ENCODE data around the gene FAM168A.
A peak's percentile ranks its signal among the peaks of the same experiment; 100 is the strongest.

The FAM168A gene, protein sequence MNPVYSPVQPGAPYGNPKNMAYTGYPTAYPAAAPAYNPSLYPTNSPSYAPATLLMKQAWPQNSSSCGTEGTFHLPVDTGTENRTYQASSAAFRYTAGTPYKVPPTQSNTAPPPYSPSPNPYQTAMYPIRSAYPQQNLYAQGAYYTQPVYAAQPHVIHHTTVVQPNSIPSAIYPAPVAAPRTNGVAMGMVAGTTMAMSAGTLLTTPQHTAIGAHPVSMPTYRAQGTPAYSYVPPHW

DNA sequence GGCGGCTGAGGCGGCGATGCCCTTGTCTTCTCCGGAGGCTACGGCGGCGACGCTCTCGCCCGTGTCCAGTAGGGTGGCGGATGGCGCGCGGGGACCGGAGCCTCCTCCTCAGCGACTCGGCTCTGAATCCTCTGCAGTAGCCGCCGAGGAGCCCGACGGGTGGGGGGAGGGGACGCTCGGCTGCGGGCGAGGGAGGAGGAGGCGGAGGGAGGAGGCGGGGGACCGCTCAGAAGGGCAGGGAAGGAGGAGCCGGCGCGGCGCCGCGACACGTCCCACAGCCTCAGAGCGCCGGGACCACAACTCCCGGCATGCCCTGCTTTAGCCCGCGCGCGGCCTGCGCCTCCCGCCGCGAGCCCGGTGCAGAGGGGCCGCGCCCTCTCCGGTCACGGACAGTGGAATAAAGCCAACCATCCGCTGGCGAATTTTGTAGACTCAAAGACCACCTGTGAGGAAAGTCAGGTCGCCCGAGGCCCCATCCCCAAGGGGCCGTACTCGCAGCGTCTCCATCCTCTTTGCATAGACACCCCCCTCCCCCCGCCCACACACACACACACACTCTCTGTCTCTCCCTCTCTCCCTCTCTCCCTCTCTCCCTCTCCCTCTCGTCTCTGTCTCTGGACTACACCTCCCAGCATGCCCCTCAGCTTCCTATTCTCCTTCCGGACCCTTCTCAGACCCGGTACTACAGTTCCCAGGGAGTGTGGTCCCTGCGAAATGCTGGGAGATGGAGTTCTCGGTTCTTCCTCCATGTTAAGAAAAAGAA lies at the start of gene FAM168A:
Gene FAM168A, minus strand, starts transcription at position 157 of the 763 bp plus-strand sequence. CDS start 129,638 bp downstream, outside the sequence.
- peak; percentile 92 for DNase-seq (ENCODE audit: low read depth)

DNA sequence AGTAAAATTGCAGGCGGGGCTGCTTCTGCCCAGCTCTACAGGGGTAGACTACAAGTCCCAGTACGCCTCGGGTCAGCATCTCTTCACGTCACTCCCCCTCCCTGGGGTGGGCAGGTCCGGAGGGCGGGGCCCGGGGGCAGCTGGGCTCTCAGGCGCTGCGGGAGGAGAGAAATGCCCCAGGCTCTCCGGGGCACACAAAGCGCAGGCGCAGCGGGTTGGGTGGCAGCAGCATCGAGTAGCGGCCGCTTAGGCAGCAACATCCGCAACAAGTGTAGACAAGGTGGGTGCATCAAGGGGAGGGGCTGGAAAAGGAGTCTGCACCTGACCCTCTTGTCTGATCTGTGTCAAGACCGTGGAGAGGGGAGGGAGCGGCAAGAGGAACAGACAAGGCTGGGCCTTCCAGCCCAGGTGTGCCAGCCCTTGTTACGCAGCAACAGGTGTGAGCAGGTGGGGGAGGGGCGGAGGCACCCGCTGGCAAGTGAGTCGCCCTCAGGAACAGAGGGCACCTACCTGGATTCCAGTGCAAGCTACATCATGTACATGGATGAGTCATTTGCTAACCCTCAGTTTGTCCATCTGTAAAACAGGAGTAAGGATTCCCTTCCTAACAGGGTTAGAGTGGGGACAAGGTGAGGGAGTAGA lies 49.7 kb upstream of the FAM168A start:
- no peak for DNase-seq (ENCODE audit: low read depth)

DNA sequence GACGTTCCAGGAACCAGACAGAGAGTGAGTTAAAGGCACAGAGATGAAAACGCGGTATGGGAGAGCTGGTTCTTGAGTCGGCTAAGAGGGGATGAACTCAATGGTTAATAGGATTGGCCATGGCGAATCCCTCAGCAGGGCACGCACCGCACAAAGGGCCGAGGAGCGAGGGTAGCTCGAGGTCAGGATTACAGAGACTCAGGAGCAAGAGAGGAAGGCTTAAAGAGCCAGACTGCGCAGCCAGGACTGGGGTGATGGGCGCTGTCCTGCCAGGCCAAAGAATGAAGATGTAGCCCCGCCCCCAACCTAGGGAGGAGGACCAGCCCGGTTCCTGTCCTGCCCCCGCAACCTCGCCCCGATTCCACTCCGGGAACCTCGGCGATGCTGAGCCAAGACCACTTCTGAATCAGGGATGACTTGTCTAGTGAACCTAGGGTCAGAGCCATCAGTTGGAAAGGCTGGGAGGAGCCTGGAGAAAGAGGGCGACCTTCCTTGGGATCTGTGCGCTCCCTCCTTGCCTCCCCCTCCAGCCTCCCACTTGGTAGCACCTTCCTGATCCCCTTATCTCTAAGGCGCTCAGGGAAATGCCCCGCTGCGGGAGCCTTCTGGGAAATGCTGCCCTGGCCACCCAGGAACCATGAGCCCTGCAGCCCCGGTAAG lies 48.2 kb upstream of the FAM168A start, which contains the start of gene PLEKHB1:
Gene PLEKHB1, plus strand, starts transcription at position 610 of the 660 bp plus-strand sequence. Its CDS starts 28 bp downstream, at position 638.
- no peak for DNase-seq (ENCODE audit: low read depth)

DNA sequence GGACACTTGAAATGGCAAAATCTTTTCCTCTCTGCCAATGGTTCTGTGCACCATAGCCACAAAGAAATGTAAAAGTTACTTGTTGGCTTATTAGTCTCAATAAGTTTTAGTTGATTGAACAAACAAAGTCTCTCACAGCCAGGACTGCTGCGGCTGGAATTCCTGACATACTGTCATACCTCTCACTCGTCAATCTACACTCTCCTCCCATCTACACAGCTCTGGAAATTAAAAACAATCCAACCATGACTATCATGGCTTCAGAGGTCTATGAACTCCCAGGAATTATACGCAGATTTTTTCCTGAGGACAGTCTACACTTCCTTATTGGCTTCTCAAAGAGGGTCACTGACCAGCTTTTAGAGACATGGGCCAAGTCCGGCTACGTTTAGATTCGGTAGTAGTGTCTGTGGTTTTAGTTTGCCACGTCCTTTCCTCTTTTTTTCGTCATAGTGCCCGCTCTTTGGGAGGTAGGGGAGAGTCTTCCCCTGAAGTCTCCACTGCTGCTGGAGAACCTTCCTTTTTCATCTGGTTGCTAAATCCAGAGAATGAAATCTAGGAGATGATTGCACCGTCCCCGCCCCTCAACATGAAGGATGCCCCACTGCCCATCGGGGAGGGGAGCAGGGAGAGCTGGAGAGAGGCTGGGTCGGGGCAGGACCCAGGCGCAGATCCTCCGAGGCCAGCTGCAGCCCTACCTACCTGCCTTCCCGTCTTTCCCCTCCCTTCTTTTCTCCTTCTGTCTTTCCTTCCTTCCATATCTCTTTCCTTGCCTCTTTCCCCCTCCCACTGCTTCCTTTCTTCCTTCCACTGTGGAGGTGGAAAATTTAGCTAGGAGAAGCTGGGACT lies 47.4 kb upstream of the FAM168A start:
- DNase-seq (ENCODE audit: low read depth), result no peak

DNA sequence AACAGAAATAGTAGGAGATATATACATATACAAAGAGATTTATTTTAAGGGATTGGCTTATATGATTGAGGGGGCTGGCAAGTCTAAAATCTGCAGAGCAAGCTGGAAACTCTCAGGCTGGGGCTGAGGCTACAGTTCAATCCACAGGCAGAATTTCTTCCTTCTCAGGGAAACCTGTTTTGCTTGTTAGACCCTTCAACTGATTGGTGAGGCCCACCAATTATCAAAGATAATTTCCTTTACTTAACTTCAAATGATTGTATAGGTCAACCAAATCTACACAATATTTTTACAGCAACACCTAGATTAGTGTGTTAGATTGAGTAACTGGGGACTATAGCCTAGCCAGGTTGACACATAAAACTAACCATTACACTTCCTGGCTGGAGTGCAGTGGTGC lies 43.8 kb upstream of the FAM168A start:
- no peak for DNase-seq (ENCODE audit: low read depth)

DNA sequence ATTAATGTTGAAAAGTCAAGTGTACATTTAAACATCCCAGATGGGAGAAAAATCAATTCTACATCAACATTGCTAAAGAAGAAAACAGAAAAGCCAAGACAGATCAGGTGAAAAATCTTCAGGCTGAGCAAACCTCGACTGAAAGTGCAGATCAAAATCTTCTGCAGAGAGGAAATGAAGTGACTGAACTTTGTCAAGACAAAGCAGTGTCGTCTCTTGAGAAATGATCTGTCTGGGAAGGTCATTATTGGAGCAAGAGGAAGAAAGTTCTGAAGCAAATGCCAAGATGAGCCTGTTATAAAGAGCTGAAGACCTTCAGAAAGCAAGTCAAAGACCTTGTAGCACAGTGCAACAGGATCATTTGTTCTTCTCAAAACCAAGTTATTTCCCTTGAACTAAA lies 42.7 kb upstream of the FAM168A start:
- no peak for DNase-seq (ENCODE audit: low read depth)

DNA sequence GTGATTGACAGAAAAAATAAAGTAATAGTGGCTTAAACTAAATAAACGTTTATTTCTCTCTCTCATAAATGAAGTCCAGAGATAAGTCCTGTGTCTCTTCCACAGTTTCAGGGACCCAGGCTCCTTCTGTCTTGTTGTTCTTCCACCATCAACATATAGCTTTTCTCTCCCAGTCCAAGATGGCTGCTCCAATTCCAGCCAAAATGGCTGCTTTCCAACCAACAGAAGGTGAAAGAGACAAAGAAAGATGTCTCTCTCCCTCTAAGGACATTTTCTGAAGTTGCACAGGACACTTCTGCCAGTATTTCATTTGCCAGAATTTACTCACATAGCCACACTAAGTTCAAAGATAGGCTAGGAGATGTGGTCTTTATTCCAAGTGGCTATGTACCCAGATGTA lies 39.1 kb upstream of the FAM168A start:
- no peak for DNase-seq (ENCODE audit: low read depth)

DNA sequence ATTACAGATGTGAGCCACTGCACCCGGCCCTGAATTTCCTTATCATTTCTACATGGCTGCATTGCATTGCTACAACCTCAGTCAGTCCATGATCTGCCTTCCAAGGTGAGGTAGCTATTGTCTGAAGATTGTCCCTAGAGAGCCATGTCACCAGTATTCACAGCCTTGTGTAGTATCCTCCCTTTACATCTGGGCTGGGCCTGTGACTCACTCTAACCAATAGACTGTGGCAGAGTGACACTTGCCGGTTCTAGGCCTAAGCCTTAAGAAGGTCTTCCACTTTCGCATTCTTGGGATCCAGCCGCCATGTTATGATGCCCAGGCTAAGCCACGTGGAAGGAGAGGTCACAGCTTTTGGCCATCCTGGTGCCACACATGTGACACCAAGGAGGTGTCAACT lies 38.3 kb upstream of the FAM168A start:
- no peak for DNase-seq (ENCODE audit: low read depth)

DNA sequence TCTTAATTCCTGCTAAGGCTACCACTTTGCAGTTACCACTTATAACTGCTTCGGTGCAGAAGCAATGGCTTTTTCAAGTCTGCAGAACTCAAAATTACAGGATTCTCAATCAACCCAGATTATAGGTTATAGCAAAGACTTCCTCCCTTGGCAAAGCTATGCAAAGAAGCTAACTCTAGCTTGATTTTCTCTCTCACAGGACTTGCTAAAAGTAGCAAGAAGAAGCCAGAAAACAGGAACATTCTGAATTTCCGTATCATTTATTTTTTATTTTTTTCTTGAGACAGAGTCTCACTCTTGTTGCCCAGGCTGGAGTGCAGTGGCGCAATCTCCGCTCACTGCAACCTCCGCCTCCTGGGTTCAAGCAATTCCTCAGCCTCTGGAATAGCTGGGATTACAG lies 37.8 kb upstream of the FAM168A start:
- no peak for DNase-seq (ENCODE audit: low read depth)

DNA sequence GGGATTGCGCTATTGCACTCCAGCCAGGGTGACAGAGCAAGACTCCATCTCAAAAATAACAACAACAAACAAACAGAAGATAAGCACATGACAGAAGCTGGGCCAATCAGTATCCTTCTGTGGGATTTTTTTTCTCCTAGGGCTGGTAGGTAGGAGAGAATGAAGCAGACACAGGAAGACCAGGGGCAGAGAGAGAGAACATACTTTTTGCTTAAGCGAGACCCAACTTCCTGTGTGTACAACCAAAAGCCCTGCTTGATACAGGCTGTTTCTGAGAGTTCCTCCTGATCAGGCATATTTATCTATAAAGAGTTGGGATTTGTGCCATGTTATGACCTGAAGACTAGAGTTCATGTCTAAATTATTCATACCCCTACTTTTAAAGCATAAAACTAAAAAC lies 36.1 kb upstream of the FAM168A start:
- DNase-seq (ENCODE audit: low read depth), result no peak

DNA sequence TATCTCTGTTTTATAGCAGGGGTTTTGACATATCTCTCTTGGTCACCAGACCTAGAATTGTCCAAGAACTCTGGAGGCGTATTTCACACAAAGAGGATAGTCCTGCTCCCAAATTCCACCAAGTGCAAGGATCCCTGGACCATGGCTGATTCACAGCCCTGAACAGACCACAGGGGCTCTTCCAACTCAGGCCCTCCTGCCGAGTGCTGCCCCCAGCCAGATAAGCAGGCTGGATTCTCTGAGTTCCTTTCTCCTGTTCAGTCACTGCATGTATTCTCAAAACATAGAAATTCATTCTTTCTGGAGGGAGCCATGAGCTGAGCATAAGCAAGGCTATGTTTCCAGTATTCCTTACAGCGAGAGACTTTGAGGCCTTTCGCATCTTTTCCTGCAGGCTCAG lies 35.1 kb upstream of the FAM168A start:
- DNase-seq (ENCODE audit: low read depth), result no peak

DNA sequence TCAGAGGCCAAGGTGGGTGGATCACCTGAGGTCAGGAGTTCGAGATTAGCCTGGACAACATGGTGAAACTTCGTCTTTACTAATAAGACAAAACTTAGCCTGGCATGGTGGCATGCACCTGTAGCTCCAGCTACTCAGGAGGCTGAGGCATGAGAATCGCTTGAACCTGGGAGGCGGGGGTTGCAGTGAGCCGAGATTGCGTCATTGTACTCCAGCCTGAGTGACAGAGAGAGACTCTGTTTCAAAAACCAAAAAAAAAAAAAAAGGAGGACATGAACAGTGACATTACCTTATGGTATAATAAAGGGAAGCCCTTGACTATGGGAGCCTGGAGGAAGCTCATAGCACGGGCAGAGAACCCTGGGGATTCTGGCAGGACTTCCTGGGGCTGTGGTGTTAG lies 32.0 kb upstream of the FAM168A start:
- DNase-seq (ENCODE audit: low read depth), result no peak

DNA sequence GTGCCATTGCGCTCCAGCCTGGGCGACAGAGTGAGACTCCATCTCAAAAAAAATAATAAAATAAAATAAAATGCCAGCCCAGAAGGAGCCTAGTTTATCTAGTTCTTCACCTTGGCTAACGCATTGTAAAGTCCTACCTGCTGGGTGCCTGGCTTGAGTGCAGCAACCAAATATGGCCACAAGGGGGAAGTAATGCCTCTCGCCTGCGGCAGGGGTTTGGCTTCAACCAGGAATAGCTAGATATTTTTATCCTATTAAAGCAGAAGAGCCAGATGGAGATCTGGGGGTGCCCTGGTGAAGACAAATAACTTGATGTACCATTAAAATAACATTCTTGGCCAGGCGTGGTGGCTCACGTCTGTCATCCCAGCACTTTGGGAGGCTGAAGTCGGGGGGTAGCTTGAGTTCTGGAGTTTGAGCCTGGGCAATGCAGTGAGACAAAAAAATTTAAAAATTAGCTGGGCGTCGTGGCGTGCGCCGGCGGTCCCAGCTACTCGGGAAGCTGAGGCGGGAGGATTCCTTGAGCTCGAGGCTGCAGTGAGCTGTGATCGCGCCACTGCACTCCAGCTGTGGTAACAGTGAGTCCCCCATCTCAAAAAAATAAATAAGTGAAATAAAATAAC lies 27.9 kb upstream of the FAM168A start:
- peak; percentile 27 for DNase-seq (ENCODE audit: low read depth)

DNA sequence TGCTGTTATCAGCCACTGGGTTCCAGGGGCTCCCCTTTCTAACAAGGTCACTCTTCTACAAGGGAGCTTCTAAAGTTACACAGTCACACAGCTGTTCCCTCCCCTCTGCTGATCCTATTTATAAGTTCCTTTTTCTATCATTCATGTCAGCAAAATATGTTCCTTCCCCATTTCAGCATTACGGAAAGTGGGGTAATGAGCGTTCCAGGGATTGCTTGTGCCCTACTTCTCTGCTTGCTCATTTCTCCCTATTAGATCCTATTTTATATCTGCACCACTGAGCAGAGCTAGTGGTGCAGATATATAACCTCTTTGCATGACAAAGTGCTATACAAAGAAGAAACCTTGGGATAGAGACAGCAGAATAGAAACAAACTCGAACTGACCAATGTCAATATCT lies 25.8 kb upstream of the FAM168A start:
- DNase-seq (ENCODE audit: low read depth), result no peak

DNA sequence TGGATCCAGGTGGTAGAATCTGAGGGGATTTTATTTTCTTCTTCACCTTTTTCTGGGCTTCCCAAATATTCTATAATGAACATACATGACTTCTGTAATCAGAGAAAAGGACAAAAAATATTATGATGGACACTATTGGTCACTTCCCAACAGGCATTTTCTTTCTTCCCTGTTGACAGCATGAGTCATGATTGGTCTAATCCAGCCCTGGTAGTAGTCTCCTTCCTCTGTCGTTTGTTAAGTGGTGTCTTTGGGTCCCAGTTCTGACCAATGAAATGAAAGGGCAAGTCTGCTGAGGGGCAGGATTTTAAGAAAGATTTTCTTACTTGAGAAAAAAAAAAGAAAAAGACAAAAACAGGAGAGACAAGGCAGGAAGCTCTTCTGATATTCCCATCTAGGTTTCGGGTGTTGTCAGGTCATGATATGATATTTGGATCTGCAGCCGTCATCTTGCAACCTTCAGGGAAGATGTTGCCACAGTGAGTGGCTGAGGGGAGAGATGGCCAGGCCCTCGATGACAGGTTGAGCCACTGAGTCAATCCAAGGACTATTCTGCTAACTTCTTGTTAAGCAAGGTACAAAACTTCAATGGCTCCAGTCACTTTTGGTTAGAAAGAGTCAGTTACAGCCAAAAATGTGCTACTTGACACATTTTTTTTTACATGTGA lies 25.1 kb upstream of the FAM168A start:
- DNase-seq (ENCODE audit: low read depth), result no peak

DNA sequence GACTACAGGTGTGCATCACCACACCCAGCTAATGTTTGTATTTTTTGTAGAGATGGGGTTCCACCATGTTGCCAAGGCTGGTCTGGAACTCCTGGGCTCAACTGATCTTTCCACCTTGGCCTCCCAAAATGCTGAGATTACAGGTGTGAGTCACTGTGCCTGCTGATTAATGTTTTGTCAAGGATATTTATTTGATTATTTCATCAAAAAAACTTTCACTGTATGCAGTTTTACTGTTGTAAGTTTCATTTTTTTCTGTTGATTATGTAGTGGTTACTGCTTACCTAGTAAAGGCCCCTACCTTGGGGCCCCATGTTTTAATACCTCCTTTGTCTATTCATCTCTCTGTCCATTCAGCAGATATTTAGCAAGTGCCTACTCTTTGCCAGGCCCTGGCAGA lies 16.7 kb upstream of the FAM168A start:
- no peak for DNase-seq (ENCODE audit: low read depth)

DNA sequence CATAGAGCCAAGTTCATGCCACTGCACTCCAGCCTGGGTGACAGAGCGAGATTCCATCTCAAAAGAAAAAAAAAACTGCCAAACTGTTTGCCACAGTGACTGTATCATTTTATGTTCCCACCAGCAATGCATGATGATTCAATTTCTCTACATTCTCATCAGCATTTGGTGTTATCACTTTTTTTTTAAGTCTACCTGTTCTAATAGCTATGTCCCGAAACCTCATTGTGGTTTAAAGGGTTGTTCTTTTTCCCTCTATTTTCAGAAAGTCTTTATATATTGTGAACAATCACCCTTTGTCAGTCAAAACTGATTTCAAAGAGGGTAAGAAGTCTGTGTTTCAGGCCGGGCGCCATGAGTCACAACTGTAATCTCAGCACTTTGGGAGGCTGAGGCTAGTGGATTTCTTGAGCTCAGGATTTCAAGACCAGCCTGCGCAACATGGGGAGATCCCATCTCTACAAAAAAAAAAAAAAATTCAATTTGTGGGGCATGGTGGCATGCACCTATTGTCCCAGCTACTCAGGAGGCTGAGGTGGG lies 14.8 kb upstream of the FAM168A start:
- DNase-seq (ENCODE audit: low read depth), result no peak

DNA sequence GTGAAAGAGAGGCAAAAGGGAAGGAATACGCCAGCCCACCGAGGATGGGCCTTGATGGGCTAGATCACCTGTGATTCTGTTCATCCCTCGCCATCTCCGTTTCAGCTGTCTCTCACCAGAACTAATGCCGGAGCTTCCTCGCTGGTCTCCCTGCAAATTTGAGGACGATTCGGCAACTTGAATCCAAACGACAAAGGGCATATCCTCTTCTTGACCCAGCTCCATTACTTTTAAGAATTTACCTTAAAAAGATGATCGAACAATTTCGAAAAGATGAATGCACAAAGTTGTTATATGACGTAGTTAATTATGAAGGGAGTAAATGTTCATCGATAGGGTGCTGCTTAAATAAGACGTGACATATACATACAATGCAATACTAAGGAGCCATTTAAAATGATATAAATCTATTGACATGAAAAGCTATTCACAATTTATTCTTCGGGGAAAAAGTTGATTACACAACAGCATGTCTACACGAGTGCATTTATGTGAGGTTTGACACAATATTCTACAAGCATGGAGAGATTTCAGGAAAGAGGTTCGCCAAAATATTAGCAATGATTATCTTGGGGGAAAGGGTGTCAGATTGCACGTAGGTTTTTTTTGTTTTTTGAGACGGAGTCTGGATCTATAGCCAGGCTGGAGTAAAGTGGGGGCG lies 937 bp upstream of the FAM168A start:
- DNase-seq (ENCODE audit: low read depth), result no peak

DNA sequence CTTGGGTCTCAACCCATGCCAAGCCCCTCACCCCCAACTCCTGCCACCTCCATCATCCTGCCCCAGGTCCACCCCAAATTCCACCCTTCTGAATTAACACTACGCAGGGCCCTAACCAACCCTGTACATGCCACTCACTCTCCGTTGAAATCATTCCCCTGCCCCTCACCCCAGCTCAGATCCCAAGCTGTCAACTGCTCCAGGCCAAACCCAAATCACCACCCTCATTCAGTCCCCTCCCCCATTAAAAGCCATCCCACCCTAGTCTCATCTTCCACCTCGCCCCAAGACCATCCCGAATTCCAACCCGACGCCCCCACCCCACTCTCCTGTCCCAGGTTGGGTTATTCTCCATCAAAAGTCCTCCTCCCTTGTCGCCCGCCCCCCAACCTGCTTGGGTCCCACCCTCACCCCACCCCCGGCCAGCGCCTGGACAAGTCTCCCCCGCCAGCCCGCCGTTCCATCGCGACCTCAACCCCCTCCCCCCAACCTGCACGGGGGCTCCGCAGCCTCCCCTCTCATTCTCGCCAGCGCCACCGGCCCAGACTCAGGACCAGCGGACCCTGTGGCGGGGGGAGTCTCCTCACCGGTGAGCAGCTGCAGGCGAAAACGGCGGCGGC lies 466 bp downstream of the FAM168A start:
- DNase-seq (ENCODE audit: low read depth), result no peak
